ENCODE measurements around the gene THEMIS2. TPM values are rescaled to one million over a fixed set of nuclear protein-coding genes. Genes with fewer than 3 reads are reported as not detected.

Gene THEMIS2
- total and polyA plus RNA-seq, 10 of the 15 experiments (the other 5 are each of a cell fraction or from before 2014, with no cell fraction given) = 9.1 to 114 (median 38.3) TPM

DNA sequence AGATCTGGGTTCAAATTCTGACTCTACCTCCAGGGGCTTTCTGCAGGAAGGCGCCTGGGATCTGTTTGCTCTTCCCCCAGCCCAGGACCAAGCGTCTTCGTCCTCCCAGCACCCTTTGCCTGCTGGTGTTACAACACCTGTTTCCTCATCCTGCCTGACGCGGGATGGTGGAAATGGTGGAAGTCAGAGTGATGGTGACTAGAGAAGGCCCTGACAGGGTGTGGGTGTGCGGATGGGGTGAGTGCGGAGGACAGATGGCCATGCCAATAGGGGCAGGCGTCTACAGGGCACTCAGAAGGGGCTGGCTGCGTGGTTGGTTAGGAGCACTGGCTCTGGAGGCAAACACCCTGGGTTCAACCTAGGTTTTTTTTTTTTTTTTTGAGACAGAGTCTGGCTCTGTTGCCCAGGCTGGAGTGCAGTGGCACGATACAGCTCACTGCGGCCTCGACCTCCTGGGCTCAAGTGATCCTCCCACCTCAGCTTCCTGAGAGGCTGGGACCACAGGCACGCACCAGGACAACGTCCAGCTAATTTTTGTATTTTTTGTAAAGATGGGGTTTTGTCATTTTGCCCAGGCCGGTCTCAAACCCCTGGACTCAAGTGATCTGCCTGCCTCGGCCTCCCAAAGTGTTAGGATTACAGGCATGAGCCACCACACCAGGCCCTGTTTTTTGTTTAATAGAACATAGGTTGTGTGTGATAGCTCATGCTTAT, 1.5 kb downstream of the THEMIS2 start (continued):
- TF ChIP-seq, protein P1, sequence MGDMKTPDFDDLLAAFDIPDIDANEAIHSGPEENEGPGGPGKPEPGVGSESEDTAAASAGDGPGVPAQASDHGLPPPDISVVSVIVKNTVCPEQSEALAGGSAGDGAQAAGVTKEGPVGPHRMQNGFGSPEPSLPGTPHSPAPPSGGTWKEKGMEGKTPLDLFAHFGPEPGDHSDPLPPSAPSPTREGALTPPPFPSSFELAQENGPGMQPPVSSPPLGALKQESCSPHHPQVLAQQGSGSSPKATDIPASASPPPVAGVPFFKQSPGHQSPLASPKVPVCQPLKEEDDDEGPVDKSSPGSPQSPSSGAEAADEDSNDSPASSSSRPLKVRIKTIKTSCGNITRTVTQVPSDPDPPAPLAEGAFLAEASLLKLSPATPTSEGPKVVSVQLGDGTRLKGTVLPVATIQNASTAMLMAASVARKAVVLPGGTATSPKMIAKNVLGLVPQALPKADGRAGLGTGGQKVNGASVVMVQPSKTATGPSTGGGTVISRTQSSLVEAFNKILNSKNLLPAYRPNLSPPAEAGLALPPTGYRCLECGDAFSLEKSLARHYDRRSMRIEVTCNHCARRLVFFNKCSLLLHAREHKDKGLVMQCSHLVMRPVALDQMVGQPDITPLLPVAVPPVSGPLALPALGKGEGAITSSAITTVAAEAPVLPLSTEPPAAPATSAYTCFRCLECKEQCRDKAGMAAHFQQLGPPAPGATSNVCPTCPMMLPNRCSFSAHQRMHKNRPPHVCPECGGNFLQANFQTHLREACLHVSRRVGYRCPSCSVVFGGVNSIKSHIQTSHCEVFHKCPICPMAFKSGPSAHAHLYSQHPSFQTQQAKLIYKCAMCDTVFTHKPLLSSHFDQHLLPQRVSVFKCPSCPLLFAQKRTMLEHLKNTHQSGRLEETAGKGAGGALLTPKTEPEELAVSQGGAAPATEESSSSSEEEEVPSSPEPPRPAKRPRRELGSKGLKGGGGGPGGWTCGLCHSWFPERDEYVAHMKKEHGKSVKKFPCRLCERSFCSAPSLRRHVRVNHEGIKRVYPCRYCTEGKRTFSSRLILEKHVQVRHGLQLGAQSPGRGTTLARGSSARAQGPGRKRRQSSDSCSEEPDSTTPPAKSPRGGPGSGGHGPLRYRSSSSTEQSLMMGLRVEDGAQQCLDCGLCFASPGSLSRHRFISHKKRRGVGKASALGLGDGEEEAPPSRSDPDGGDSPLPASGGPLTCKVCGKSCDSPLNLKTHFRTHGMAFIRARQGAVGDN (IDR thresholded peaks at IDR 0.05) = peak; percentile 48; the same call in 1 of the 2 replicates
- no peak for TF ChIP-seq EGR1 (IDR thresholded peaks at IDR 0.05; ENCODE audit: borderline replicate concordance in 1 of 2, low read depth in 2 of 2, low read length in 2 of 2)
- TF ChIP-seq POU2F2 (IDR thresholded peaks at IDR 0.05; ENCODE audit: borderline replicate concordance, low read depth, low read length) = no peak
- TF ChIP-seq POLR2AphosphoS5 (IDR thresholded peaks at IDR 0.05; ENCODE audit: low read length) = peak; percentile 72
- TF ChIP-seq, protein P2, sequence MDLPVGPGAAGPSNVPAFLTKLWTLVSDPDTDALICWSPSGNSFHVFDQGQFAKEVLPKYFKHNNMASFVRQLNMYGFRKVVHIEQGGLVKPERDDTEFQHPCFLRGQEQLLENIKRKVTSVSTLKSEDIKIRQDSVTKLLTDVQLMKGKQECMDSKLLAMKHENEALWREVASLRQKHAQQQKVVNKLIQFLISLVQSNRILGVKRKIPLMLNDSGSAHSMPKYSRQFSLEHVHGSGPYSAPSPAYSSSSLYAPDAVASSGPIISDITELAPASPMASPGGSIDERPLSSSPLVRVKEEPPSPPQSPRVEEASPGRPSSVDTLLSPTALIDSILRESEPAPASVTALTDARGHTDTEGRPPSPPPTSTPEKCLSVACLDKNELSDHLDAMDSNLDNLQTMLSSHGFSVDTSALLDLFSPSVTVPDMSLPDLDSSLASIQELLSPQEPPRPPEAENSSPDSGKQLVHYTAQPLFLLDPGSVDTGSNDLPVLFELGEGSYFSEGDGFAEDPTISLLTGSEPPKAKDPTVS (IDR thresholded peaks at IDR 0.05; ENCODE audit: low read depth, low read length) = no peak
- TF ChIP-seq POLR2AphosphoS2 (IDR thresholded peaks at IDR 0.05; ENCODE audit: low read depth, low read length) = 0 out of 2 replicates have a peak, but pooled peaks have one; percentile 9
- TF ChIP-seq NR2F1 (conservative IDR thresholded peaks at IDR 0.05) = no peak
- TF ChIP-seq IKZF2 (IDR thresholded peaks at IDR 0.05) = peak in 1 of 2 experiments; percentile 25; a peak in 2 of 4 replicates
- TF ChIP-seq GATAD2B (conservative IDR thresholded peaks at IDR 0.05; ENCODE audit: low read depth) = 0 out of 2 replicates have a peak, but pooled peaks have one; percentile 24
- TF ChIP-seq, protein P3, sequence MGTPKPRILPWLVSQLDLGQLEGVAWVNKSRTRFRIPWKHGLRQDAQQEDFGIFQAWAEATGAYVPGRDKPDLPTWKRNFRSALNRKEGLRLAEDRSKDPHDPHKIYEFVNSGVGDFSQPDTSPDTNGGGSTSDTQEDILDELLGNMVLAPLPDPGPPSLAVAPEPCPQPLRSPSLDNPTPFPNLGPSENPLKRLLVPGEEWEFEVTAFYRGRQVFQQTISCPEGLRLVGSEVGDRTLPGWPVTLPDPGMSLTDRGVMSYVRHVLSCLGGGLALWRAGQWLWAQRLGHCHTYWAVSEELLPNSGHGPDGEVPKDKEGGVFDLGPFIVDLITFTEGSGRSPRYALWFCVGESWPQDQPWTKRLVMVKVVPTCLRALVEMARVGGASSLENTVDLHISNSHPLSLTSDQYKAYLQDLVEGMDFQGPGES (IDR thresholded peaks at IDR 0.05) = no peak

Data from GM12878 (cell line).